Stimulated activated CD8-positive, alpha-beta memory T cell treated with anti-CD3 and anti-CD28 coated beads, Interleukin-7, amount 100 ng/mL, for 48 hours (primary cell): Measurements from ENCODE around the gene SPATA45.

Experiments
- DNase-seq, 2 donors: peaks; one replicate each; pipeline ENCODE4 v3.0.0-alpha.2; 2020; ENCODE audit warnings: low read depth in 1 of 2; ENCODE audit errors: extremely low read depth in 1 of 2

The SPATA45 gene

DNA sequence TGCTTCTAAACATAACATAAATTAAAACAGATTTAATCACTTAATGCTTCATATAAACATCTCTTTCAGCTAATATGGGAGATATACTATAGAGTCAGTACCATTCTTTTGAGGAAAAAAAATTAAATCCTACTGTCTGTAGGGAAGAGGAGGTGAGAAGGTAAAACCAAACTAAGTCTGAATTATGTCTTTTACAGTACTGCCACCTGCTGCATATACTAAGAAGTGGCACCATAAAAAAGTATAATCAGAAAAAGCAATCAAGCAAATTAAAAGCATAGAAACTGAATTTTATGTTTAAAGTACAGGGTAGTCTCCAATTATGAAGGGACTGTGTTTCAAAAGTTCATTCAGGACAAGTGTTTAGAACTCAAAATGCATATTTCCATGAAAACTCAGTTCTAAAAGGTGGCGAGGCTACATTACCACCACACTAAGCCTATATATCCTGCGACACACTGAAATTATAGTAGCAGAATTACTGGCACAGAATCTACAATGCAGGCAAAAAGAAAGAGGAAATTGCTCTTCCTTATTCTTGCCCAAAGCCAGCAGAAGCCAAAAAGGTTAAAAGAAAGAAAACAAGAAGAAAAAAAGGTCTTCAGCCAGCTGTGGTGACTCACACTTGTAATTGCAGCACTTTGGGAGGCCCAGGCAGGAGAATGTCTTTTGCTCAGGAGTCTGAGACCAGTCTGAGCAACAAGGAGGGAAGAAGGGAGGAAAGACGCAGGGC is 64.9 kb downstream of the SPATA45 start:
- DNase-seq = no peak

DNA sequence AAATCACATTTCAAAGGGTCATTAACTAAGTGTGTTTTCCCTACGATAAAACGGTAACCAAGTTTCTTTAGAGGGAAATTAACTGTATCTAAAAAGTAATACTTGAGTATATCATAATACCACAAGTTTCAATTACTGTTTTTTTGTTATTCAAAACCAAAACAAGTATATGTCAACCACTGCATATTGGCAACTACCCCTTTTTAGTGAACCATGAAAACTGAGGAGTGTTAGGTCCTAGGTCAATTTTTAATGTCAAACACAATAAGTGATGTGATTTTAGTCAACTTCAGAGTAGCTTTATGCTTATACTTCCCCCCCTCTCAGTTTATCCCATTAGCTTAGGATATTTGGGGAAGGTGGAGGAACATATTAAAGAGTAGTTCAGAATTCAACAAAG is 66.2 kb downstream of the SPATA45 start:
- no peak for DNase-seq

DNA sequence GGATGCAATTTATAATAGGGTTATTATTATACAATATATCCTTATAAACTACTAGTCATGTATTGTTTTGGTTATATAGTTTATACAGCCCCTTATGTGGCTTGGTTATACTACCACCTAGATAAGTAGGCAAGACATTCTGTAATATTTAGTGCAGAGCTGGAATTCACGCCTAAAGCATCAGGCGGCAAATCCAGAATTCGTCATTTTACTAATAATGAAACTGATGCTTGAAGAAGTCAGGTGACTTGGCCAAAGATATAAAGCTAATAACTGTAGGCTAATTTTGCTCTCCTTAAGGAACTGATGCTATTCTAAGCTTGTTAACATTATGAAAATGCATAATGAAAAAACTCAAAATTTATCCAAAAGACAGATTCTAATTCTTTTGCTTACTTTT is 66.7 kb downstream of the SPATA45 start:
- DNase-seq = no peak
